ENCODE results near the gene NMT1. TPM values are rescaled to one million over a fixed set of nuclear protein-coding genes. Genes with fewer than 3 reads are reported as not detected.

NMT1 gene
- total RNA-seq, 1 donor from 2014 or later, result 85.8 TPM

- peaks cover 6% of the 10 kb centered on the region for H3K27me3 Mint-ChIP-seq (ENCODE audit: unreplicated experiment)
- peaks cover 21% of the 10 kb centered on the region for H3K4me1 Mint-ChIP-seq (ENCODE audit: unreplicated experiment)
- TF ChIP-seq CTCF (IDR thresholded peaks at IDR 0.05; ENCODE audit: unreplicated experiment), result no peak
- no peak overlapping the region for H3K4me3 Mint-ChIP-seq (ENCODE audit: unreplicated experiment)
- no peak for DNase-seq (ENCODE audit: low spot score)
- no peaks in the 10 kb centered on the region for H3K9me3 Mint-ChIP-seq (ENCODE audit: unreplicated experiment)
- no peak overlapping the region for H3K27ac Mint-ChIP-seq (ENCODE audit: unreplicated experiment)
- H3K36me3 Mint-ChIP-seq (ENCODE audit: low read depth, unreplicated experiment), result peaks cover 14% of the 10 kb centered on the region
These were observed 24.4 kb upstream of the NMT1 start for GRCh38 chr17:45036691-45037090.

- H3K9me3 Mint-ChIP-seq (ENCODE audit: unreplicated experiment), result no peaks in the 10 kb centered on the region
- peaks cover 16% of the 10 kb centered on the region for H3K4me1 Mint-ChIP-seq (ENCODE audit: unreplicated experiment)
- peaks cover 9% of the 10 kb centered on the region for H3K36me3 Mint-ChIP-seq (ENCODE audit: low read depth, unreplicated experiment)
- no peak overlapping the region for H3K4me3 Mint-ChIP-seq (ENCODE audit: unreplicated experiment)
- no peak overlapping the region for H3K27ac Mint-ChIP-seq (ENCODE audit: unreplicated experiment)
- no peak for TF ChIP-seq CTCF (IDR thresholded peaks at IDR 0.05; ENCODE audit: unreplicated experiment)
- H3K27me3 Mint-ChIP-seq (ENCODE audit: unreplicated experiment), result peaks cover 1% of the 10 kb centered on the region
- no peak for DNase-seq (ENCODE audit: low spot score)
These were observed 22.1 kb upstream of the NMT1 start for GRCh38 chr17:45038728-45039634.

- no peak for DNase-seq (ENCODE audit: low spot score)
- Mint-ChIP-seq H3K27me3 (ENCODE audit: unreplicated experiment) (no peaks in the 10 kb centered on the region), H3K36me3 (ENCODE audit: low read depth, unreplicated experiment) (no peaks in the 10 kb centered on the region), H3K9me3 (ENCODE audit: unreplicated experiment) (no peaks in the 10 kb centered on the region), H3K27ac (ENCODE audit: unreplicated experiment) (no peak overlapping the region), H3K4me3 (ENCODE audit: unreplicated experiment) (no peak overlapping the region), H3K4me1 (ENCODE audit: unreplicated experiment) (peaks cover 12% of the 10 kb centered on the region)
- no peak for TF ChIP-seq CTCF (IDR thresholded peaks at IDR 0.05; ENCODE audit: unreplicated experiment)
These were observed 20.7 kb upstream of the NMT1 start for GRCh38 chr17:45040459-45040858.

GRCh38 chr17:45042346-45043120 is 18.6 kb upstream of the NMT1 start:
- H3K36me3 Mint-ChIP-seq (ENCODE audit: low read depth, unreplicated experiment), result no peaks in the 10 kb centered on the region
- no peak for TF ChIP-seq CTCF (IDR thresholded peaks at IDR 0.05; ENCODE audit: unreplicated experiment)
- no peak overlapping the region for H3K27ac Mint-ChIP-seq (ENCODE audit: unreplicated experiment)
- H3K4me1 Mint-ChIP-seq (ENCODE audit: unreplicated experiment), result peaks cover 12% of the 10 kb centered on the region
- no peaks in the 10 kb centered on the region for H3K27me3 Mint-ChIP-seq (ENCODE audit: unreplicated experiment)
- no peaks in the 10 kb centered on the region for H3K9me3 Mint-ChIP-seq (ENCODE audit: unreplicated experiment)
- H3K4me3 Mint-ChIP-seq (ENCODE audit: unreplicated experiment), result no peak overlapping the region
- DNase-seq (ENCODE audit: low spot score), result no peak

Measured in endothelial cell (in vitro differentiated cells).